Measurements from ENCODE around the gene TMEM150B. TPM values are rescaled to one million over a fixed set of nuclear protein-coding genes. Genes with fewer than 3 reads are reported as not detected.

The TMEM150B gene
- total and polyA plus RNA-seq, 2 of the 13 experiments (the other 11 are each of a cell fraction or from before 2014, with no cell fraction given), result 1.3 to 1.8 TPM

DNA sequence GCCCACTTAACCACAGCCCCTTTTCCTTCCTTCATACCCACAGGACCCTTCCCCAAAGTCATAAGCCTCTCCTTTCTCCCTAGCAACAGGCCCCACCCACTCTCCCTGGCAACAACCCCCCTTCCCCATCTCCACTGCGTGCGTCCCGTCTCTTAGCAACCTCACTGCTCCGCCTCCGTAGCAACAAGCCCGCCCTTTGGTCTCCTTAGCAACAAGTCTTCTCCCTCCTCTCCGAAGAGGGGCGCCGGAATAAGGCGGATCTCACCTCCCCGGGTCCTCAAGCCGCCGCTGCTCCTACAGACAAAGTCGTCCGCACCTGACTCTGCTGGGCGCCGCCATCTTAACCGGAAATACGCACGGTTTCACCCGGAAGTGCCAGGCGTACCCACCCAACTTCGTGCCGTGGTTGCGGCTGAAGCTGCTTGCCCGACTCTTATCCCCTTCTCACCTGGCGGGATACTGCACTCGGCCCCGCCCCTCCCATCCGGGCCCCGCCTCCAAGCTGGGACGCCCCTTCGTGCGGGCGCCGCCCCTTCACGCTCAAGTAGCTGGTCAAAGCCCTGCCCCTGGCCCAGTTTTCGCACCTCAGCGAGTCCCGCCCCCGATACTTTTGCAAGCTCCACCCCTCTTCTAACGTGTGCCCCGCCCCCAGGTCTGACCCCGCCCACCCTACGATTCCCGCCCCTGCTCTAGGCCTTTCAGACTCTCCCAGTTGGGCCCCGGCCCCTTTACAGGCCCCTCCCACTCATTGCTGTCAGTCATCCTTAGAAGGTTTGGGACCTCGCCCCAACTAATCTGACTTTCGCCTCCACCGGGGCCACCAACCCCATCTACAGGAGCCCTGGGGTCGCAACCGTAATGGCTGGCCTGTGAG lies 45.1 kb downstream of the TMEM150B start, which contains the start of gene HSPBP1 (continued):
- TF ChIP-seq ZNF766 (CRISPR knock-in tag; IDR thresholded peaks at IDR 0.05; ENCODE audit: borderline replicate concordance) (no peak), DR1 (CRISPR knock-in tag; IDR thresholded peaks at IDR 0.05) (no peak; the same call in 1 of the 2 replicates), CCAR2 (optimal IDR thresholded peaks at IDR 0.05; ENCODE audit: low read depth, low read length) (no peak), ZBTB42 (CRISPR knock-in tag; IDR thresholded peaks at IDR 0.05) (0 out of 2 replicates have a peak, but pooled peaks have one; percentile 38), EEA1 (CRISPR knock-in tag; IDR thresholded peaks at IDR 0.05; ENCODE audit: borderline replicate concordance) (no peak), MYNN (CRISPR knock-in tag; IDR thresholded peaks at IDR 0.05; ENCODE audit: low read depth) (no peak), GABPA (IDR thresholded peaks at IDR 0.05; ENCODE audit: low read depth, low read length) (peak; percentile 99), GABPA (CRISPR knock-in tag; IDR thresholded peaks at IDR 0.05; ENCODE audit: low read depth) (peak; percentile 99)
- TF ChIP-seq, protein P1, sequence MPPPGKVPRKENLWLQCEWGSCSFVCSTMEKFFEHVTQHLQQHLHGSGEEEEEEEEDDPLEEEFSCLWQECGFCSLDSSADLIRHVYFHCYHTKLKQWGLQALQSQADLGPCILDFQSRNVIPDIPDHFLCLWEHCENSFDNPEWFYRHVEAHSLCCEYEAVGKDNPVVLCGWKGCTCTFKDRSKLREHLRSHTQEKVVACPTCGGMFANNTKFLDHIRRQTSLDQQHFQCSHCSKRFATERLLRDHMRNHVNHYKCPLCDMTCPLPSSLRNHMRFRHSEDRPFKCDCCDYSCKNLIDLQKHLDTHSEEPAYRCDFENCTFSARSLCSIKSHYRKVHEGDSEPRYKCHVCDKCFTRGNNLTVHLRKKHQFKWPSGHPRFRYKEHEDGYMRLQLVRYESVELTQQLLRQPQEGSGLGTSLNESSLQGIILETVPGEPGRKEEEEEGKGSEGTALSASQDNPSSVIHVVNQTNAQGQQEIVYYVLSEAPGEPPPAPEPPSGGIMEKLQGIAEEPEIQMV (CRISPR knock-in tag; IDR thresholded peaks at IDR 0.05; ENCODE audit: low read depth), result 0 out of 2 replicates have a peak, but pooled peaks have one; percentile 49
- TF ChIP-seq, protein P2, sequence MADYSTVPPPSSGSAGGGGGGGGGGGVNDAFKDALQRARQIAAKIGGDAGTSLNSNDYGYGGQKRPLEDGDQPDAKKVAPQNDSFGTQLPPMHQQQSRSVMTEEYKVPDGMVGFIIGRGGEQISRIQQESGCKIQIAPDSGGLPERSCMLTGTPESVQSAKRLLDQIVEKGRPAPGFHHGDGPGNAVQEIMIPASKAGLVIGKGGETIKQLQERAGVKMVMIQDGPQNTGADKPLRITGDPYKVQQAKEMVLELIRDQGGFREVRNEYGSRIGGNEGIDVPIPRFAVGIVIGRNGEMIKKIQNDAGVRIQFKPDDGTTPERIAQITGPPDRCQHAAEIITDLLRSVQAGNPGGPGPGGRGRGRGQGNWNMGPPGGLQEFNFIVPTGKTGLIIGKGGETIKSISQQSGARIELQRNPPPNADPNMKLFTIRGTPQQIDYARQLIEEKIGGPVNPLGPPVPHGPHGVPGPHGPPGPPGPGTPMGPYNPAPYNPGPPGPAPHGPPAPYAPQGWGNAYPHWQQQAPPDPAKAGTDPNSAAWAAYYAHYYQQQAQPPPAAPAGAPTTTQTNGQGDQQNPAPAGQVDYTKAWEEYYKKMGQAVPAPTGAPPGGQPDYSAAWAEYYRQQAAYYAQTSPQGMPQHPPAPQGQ (CRISPR knock-in tag; IDR thresholded peaks at IDR 0.05; ENCODE audit: borderline replicate concordance), result no peak
- TF ChIP-seq, protein P3, sequence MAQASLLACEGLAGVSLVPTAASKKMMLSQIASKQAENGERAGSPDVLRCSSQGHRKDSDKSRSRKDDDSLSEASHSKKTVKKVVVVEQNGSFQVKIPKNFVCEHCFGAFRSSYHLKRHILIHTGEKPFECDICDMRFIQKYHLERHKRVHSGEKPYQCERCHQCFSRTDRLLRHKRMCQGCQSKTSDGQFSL (CRISPR knock-in tag; IDR thresholded peaks at IDR 0.05), result no peak; the same call in 1 of the 2 replicates
- TF ChIP-seq, protein P4, sequence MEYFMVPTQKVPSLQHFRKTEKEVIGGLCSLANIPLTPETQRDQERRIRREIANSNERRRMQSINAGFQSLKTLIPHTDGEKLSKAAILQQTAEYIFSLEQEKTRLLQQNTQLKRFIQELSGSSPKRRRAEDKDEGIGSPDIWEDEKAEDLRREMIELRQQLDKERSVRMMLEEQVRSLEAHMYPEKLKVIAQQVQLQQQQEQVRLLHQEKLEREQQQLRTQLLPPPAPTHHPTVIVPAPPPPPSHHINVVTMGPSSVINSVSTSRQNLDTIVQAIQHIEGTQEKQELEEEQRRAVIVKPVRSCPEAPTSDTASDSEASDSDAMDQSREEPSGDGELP (IDR thresholded peaks at IDR 0.05; ENCODE audit: borderline replicate concordance, low read depth), result peak; percentile 81; the same call in 1 of the 2 replicates
- TF ChIP-seq, protein P5, sequence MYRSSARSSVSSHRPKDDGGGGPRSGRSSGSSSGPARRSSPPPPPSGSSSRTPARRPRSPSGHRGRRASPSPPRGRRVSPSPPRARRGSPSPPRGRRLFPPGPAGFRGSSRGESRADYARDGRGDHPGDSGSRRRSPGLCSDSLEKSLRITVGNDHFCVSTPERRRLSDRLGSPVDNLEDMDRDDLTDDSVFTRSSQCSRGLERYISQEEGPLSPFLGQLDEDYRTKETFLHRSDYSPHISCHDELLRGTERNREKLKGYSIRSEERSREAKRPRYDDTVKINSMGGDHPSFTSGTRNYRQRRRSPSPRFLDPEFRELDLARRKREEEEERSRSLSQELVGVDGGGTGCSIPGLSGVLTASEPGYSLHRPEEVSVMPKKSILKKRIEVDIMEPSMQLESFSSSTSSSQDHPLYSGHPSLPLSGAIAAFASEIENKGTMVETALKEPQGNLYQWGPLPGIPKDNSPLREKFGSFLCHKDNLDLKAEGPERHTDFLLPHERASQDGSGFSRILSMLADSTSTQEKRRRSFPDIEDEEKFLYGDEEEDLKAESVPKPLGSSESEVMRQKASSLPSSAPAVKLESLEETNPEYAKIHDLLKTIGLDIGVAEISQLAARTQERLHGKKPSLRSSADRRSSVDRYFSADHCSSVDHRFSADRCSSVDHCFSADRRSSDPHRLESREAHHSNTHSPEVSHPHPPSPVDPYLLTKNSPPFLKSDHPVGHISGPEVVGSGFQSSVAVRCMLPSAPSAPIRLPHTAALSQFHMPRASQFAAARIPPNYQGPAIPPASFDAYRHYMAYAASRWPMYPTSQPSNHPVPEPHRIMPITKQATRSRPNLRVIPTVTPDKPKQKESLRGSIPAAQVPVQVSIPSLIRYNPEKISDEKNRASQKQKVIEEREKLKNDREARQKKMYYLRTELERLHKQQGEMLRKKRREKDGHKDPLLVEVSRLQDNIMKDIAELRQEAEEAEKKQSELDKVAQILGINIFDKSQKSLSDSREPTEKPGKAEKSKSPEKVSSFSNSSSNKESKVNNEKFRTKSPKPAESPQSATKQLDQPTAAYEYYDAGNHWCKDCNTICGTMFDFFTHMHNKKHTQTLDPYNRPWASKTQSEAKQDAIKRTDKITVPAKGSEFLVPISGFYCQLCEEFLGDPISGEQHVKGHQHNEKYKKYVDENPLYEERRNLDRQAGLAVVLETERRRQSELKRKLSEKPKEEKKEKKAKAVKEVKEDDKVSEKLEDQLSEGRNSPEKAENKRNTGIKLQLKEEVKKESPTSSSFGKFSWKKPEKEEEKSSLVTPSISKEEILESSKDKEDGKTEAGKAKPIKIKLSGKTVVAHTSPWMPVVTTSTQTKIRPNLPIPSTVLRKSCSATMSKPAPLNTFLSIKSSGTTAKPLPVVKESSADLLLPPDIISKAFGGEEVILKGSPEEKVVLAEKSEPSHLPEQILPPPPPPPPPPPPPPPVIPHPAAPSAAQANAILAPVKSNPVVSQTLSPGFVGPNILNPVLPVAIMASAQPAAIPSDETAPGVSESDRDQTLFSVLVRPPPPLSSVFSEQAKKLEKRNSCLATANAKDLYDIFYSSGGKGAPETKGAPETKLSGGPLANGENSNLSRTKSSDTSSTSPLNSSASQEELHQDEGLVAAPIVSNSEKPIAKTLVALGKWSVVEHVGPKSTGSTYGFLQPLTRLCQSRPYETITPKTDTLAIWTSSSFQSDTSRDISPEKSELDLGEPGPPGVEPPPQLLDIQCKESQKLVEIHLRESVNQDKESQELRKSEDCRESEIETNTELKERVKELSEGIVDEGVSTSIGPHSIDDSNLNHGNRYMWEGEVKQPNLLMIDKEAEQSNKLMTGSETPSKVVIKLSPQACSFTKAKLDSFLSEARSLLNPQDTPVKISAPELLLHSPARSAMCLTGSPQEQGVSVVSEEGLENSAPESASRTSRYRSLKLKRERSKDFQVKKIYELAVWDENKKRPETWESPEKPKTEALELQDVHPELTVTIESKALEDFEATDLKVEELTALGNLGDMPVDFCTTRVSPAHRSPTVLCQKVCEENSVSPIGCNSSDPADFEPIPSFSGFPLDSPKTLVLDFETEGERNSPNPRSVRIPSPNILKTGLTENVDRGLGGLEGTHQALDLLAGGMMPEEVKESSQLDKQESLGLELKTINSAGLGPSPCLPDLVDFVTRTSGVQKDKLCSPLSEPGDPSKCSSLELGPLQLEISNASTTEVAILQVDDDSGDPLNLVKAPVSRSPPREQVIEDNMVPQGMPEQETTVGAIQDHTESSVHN (CRISPR knock-in tag; IDR thresholded peaks at IDR 0.05), result no peak

All from HepG2 (cell line).